Gastroesophageal sphincter (tissue), 4 donors: ENCODE results near the gene MACROH2A1. TPM values are rescaled to one million over a fixed set of nuclear protein-coding genes. Genes with fewer than 3 reads are reported as not detected.

Experiments used
- ATAC-seq: fragments of 150-250 bp; one replicate; pipeline ENCODE4 v1.9.1; 2016; ENCODE audit warnings: mild to moderate bottlenecking, moderate library complexity
- H3K27ac ChIP-seq, 4 donors: fragments of 200-600 bp; sonication (generic) in 3 of 4; 1 replicate in 3 of 4; 2 replicates in 1 of 4; pipeline ENCODE4 v1.5.1; 2016 to 2019
- H3K27me3 ChIP-seq: fragments of 200-600 bp; sonication (generic); one replicate; pipeline ENCODE4 v1.5.1; 2019
- H3K36me3 ChIP-seq, 2 donors: fragments of 200-600 bp; sonication (generic); one replicate each; pipeline ENCODE4 v1.5.1; 2019; ENCODE audit warnings: control low read depth in 1 of 2
- H3K4me1 ChIP-seq, 3 donors: fragments of 200-600 bp; sonication (generic); 1 replicate in 2 of 3; 2 replicates in 1 of 3; pipeline ENCODE4 v1.5.1; 2016 to 2019; ENCODE audit warnings: control low read depth in 2 of 3
- H3K4me3 ChIP-seq, 2 donors: fragments of 200-600 bp; sonication (generic); one replicate each; pipeline ENCODE4 v1.5.1; 2019; ENCODE audit warnings: mild to moderate bottlenecking in 1 of 2, moderate library complexity in 1 of 2
- H3K9me3 ChIP-seq, 3 donors: fragments of 200-600 bp; sonication (generic); one replicate each; pipeline ENCODE4 v1.5.1; 2017 to 2019; ENCODE audit warnings: control low read depth in 2 of 3
- CTCF ChIP-seq, 4 experiments: fragments of 200-600 bp in 2 of 4; fragments of 450-650 bp in 2 of 4; sonication (generic) in 1 of 4; IDR thresholded peaks; one replicate each; pipeline ENCODE4 v1.5.1; 2017 to 2019; ENCODE audit warnings: antibody characterized with exemption in 4 of 4, mild to moderate bottlenecking in 2 of 4, moderate library complexity in 2 of 4
- EP300 ChIP-seq: sonication (generic); formaldehyde crosslinking; IDR thresholded peaks from one replicate; pipeline ENCODE4 v1.6.1; 2017; ENCODE audit warnings: antibody characterized with exemption, mild to moderate bottlenecking
- POLR2A ChIP-seq, 2 donors: fragments of 450-650 bp; IDR thresholded peaks; one replicate each; pipeline ENCODE4 v1.6.1; 2017; ENCODE audit warnings: antibody characterized with exemption in 2 of 2, mild to moderate bottlenecking in 2 of 2, moderate library complexity in 1 of 2
- POLR2AphosphoS5 ChIP-seq: sonication (generic); formaldehyde crosslinking; IDR thresholded peaks from one replicate; pipeline ENCODE4 v1.6.1; 2017; ENCODE audit warnings: antibody characterized with exemption
- WGBS, 2 donors: methylation state at CpG; one replicate each; pipeline ENCODE4 v1.1.5; 2018; ENCODE audit warnings: low coverage in 1 of 2; 5-methylcytosine and 5-hydroxymethylcytosine counted together
- total RNA-seq, 4 donors: library from RNA; depleted of rRNA; stranded (reverse); fragments of >200 nt; gene quantifications; one replicate each; pipeline ENCODE4 v1.1.0, GENCODE V29; 2016

Gene MACROH2A1
- total RNA-seq, 4 donors from 2014 or later = 163 to 180 (median 177) TPM

GRCh38 chr5:135330798-135331096 is 68.3 kb downstream of the MACROH2A1 start:
- no peak overlapping the region for H3K27ac ChIP-seq
- no peaks in the 10 kb centered on the region for H3K27me3 ChIP-seq
- no CpG with 5 or more reads among the region's 3 CpGs for WGBS, 2 donors
- H3K4me3 ChIP-seq = no peak overlapping the region
- TF ChIP-seq CTCF (IDR thresholded peaks at IDR 0.05) (no peak), EP300 (no peak), POLR2A (IDR thresholded peaks at IDR 0.05) (no peak), POLR2AphosphoS5 (no peak)
- no peak for ATAC-seq
- H3K9me3 ChIP-seq = no peaks in the 10 kb centered on the region
- H3K36me3 ChIP-seq = peaks cover 0 to 43% of the 10 kb centered on the region in 2 donors
- peaks cover 0 to 59% (median 0%) of the 10 kb centered on the region in 3 donors for H3K4me1 ChIP-seq

GRCh38 chr5:135329913-135330797 is 68.9 kb downstream of the MACROH2A1 start:
- Histone ChIP-seq H3K27ac (no peak overlapping the region), H3K4me1 (peaks cover 0 to 53% (median 0%) of the 10 kb centered on the region in 3 donors), H3K4me3 (no peak overlapping the region), H3K36me3 (peaks cover 0 to 40% of the 10 kb centered on the region in 2 donors), H3K27me3 (no peaks in the 10 kb centered on the region), H3K9me3 (no peaks in the 10 kb centered on the region)
- TF ChIP-seq POLR2AphosphoS5 (no peak), EP300 (no peak), POLR2A (IDR thresholded peaks at IDR 0.05) (no peak), CTCF (IDR thresholded peaks at IDR 0.05) (no peak)
- 86 to 100% methylated on average over 1 to 7 of the region's 18 CpGs for WGBS, 2 donors
- ATAC-seq = no peak

GRCh38 chr5:135329066-135329912 is 69.7 kb downstream of the MACROH2A1 start:
- no peaks in the 10 kb centered on the region for H3K27me3 ChIP-seq
- WGBS, 2 donors = 93 to 100% methylated on average over 2 to 3 of the region's 16 CpGs
- peaks cover 0 to 44% (median 0%) of the 10 kb centered on the region in 3 donors for H3K4me1 ChIP-seq
- TF ChIP-seq POLR2AphosphoS5 = no peak
- no peak overlapping the region for H3K4me3 ChIP-seq
- H3K27ac ChIP-seq = no peak overlapping the region
- H3K36me3 ChIP-seq = peaks cover 0 to 33% of the 10 kb centered on the region in 2 donors
- no peak for ATAC-seq
- no peaks in the 10 kb centered on the region for H3K9me3 ChIP-seq

GRCh38 chr5:135328128-135328687 is 70.8 kb downstream of the MACROH2A1 start:
- Histone ChIP-seq H3K36me3 (peaks cover 0 to 24% of the 10 kb centered on the region in 2 donors), H3K27me3 (no peaks in the 10 kb centered on the region), H3K4me1 (peaks cover 0 to 33% (median 0%) of the 10 kb centered on the region in 3 donors), H3K27ac (no peak overlapping the region), H3K4me3 (no peak overlapping the region), H3K9me3 (no peaks in the 10 kb centered on the region)
- TF ChIP-seq CTCF (IDR thresholded peaks at IDR 0.05) (no peak), POLR2AphosphoS5 (no peak), POLR2A (IDR thresholded peaks at IDR 0.05) (no peak), EP300 (no peak)
- WGBS, 2 donors = 81 to 87% methylated on average over 2 to 3 of the region's 5 CpGs
- no peak for ATAC-seq

- H3K27ac ChIP-seq = no peak overlapping the region
- ATAC-seq = no peak
These were observed 71.5 kb downstream of the MACROH2A1 start for GRCh38 chr5:135327429-135328127.

More at GRCh38 chr5:135327429-135328127, 71.5 kb downstream of the MACROH2A1 start:
- H3K4me3 ChIP-seq = no peak overlapping the region
- H3K9me3 ChIP-seq = no peaks in the 10 kb centered on the region
- peaks cover 0 to 27% (median 0%) of the 10 kb centered on the region in 3 donors for H3K4me1 ChIP-seq
- WGBS, 2 donors = 78% methylated on average over 4 of the region's 12 CpGs; no CpG with 5 or more reads in 1 of the 2 donors
- H3K27me3 ChIP-seq = no peaks in the 10 kb centered on the region
- TF ChIP-seq POLR2AphosphoS5 (no peak), EP300 (no peak), POLR2A (IDR thresholded peaks at IDR 0.05) (no peak), CTCF (IDR thresholded peaks at IDR 0.05) (no peak)
- peaks cover 0 to 19% of the 10 kb centered on the region in 2 donors for H3K36me3 ChIP-seq
